DMS114 treated with DMSO at 0.1 percent for 48 hours (cell line): Measurements from ENCODE around the gene CHRNB2.
"Not testable (repeated sequence)": the region's sequence is repeated elsewhere in the genome, so short reads cannot be mapped to it uniquely, and the experiment has no call there.

ENCODE experiments used
- DNase-seq: peaks from one replicate; lab custom pipeline; 2025; ENCODE audit not compliant: unreplicated experiment; lab: John Stamatoyannopoulos, UW

CHRNB2 gene

GRCh38 chr1:154567386-154568156 lies at the start of gene CHRNB2:
TSS of gene CHRNB2 (plus strand) at chr1:154567778. CDS start at chr1:154568045, 267 bp downstream.
- no peak for DNase-seq

- DNase-seq, result no peak
Observed at GRCh38 chr1:154519591-154519991, 48.0 kb upstream of the CHRNB2 start.

- DNase-seq, result no peak
Observed at GRCh38 chr1:154520333-154520732, 47.2 kb upstream of the CHRNB2 start.

GRCh38 chr1:154521695-154522094 lies 45.9 kb upstream of the CHRNB2 start:
- no peak for DNase-seq

GRCh38 chr1:154524881-154525280 lies 42.7 kb upstream of the CHRNB2 start:
- DNase-seq, result no peak

- no peak for DNase-seq
Observed at GRCh38 chr1:154527192-154527591, 40.4 kb upstream of the CHRNB2 start.

- no peak for DNase-seq
Observed at GRCh38 chr1:154529308-154529707, 38.3 kb upstream of the CHRNB2 start.

- DNase-seq, result not testable (repeated sequence)
Observed at GRCh38 chr1:154531950-154532349, 35.6 kb upstream of the CHRNB2 start.

- DNase-seq, result no peak
Observed at GRCh38 chr1:154533952-154534844, 33.4 kb upstream of the CHRNB2 start.

GRCh38 chr1:154536570-154536969 lies 31.0 kb upstream of the CHRNB2 start:
- no peak for DNase-seq

- no peak for DNase-seq
Observed at GRCh38 chr1:154539486-154540483, 27.8 kb upstream of the CHRNB2 start.

GRCh38 chr1:154541231-154541630 lies 26.3 kb upstream of the CHRNB2 start:
- no peak for DNase-seq

- peak; percentile 63 for DNase-seq
Observed at GRCh38 chr1:154546264-154547063, 21.1 kb upstream of the CHRNB2 start.

GRCh38 chr1:154547105-154547732 lies 20.4 kb upstream of the CHRNB2 start:
- DNase-seq, result no peak

- no peak for DNase-seq
Observed at GRCh38 chr1:154548028-154548427, 19.6 kb upstream of the CHRNB2 start.

GRCh38 chr1:154549202-154549770 lies 18.3 kb upstream of the CHRNB2 start:
- no peak for DNase-seq

GRCh38 chr1:154550070-154550469 lies 17.5 kb upstream of the CHRNB2 start:
- no peak for DNase-seq

- DNase-seq, result no peak
Observed at GRCh38 chr1:154550657-154551056, 16.9 kb upstream of the CHRNB2 start.

- DNase-seq, result no peak
Observed at GRCh38 chr1:154551474-154551873, 16.1 kb upstream of the CHRNB2 start.
